OCI-LY7 (cell line): ENCODE results near the gene KRT33A. TPM values are rescaled to one million over a fixed set of nuclear protein-coding genes. Genes with fewer than 3 reads are reported as not detected.

Experiments used
- BruUV-seq: library from RNA; stranded (reverse); fragments of 400-500 nt; replicated peaks from 2 replicates; lab custom pipeline; 2021; lab: Mats Ljungman, UMichigan
- CTCF ChIA-PET: fragments of 300-600 bp; sonication (Branson Sonifier 250); formaldehyde crosslinking; loops from one replicate; lab custom pipeline; 2022; ENCODE audit warnings: antibody characterized with exemption; ENCODE audit not compliant: unreplicated experiment; lab: Charles Lee
- POLR2A ChIA-PET: fragments of 300-600 bp; sonication (Branson Sonifier 250); formaldehyde crosslinking; loops from one replicate; lab custom pipeline; 2022; ENCODE audit warnings: antibody characterized with exemption; lab: Charles Lee
- DNase-seq: peaks from one replicate; pipeline ENCODE4 v3.0.0-alpha.2; 2015; ENCODE audit warnings: low spot score
- H2AFZ ChIP-seq: fragments of 200-600 bp; sonication (generic), shearing (Covaris generic); 2 replicates; pipeline ENCODE4 v1.6.1; 2014; ENCODE audit warnings: mild to moderate bottlenecking, antibody characterized with exemption, low read length, moderate library complexity
- H3K27ac ChIP-seq: fragments of 200-600 bp; sonication (generic); 2 replicates; pipeline ENCODE4 v1.5.1; 2014; ENCODE audit warnings: mixed run types, low read depth, mild to moderate bottlenecking, moderate library complexity, low read length, inconsistent platforms; ENCODE audit not compliant: poor library complexity, severe bottlenecking
- H3K36me3 ChIP-seq: fragments of 200-600 bp; sonication (generic); 2 replicates; pipeline ENCODE4 v1.6.1; 2014; ENCODE audit warnings: mild to moderate bottlenecking, antibody characterized with exemption, low read length, moderate library complexity, mixed read lengths; ENCODE audit not compliant: insufficient read depth
- H3K4me1 ChIP-seq: fragments of 200-600 bp; sonication (generic); 2 replicates; pipeline ENCODE4 v1.5.1; 2014; ENCODE audit warnings: mild to moderate bottlenecking, low read length; ENCODE audit not compliant: insufficient read depth, poor library complexity, severe bottlenecking
- H3K4me2 ChIP-seq: fragments of 200-600 bp; sonication (generic); 2 replicates; pipeline ENCODE4 v1.6.1; 2014; ENCODE audit warnings: mild to moderate bottlenecking, low read length
- H3K4me3 ChIP-seq: fragments of 200-600 bp; sonication (generic); 2 replicates; pipeline ENCODE4 v1.5.1; 2014; ENCODE audit warnings: mild to moderate bottlenecking, low read depth, low read length; ENCODE audit not compliant: poor library complexity, severe bottlenecking
- H3K79me2 ChIP-seq: fragments of 200-600 bp; sonication (generic); 2 replicates; pipeline ENCODE4 v1.6.1; 2016; ENCODE audit warnings: low read depth, mild to moderate bottlenecking, low read length, moderate library complexity, mixed read lengths; ENCODE audit not compliant: insufficient read depth
- H3K9me2 ChIP-seq: fragments of 200-600 bp; sonication (generic); 2 replicates; pipeline ENCODE4 v1.6.1; 2016; ENCODE audit warnings: mild to moderate bottlenecking, low read length, mixed read lengths; ENCODE audit not compliant: insufficient read depth
- H3K9me3 ChIP-seq: fragments of 200-600 bp; sonication (generic); 2 replicates; pipeline ENCODE4 v1.6.1; 2014; ENCODE audit warnings: mild to moderate bottlenecking, mixed run types, low read length, mixed read lengths
- H4K20me1 ChIP-seq: fragments of 200-600 bp; sonication (generic); 2 replicates; pipeline ENCODE4 v1.6.1; 2014; ENCODE audit warnings: mild to moderate bottlenecking, antibody characterized with exemption, low read length, moderate library complexity, mixed read lengths; ENCODE audit not compliant: insufficient read depth
- EZH2phosphoT487 ChIP-seq: fragments of 200-600 bp; sonication (generic); IDR thresholded peaks from 2 replicates; pipeline ENCODE4 v1.6.1; 2018; ENCODE audit warnings: low read depth, borderline replicate concordance, mild to moderate bottlenecking, mixed run types, antibody characterized with exemption, low read length, moderate library complexity, mixed read lengths
- intact Hi-C: fragments of 100-400 bp; cut with micrococcal nuclease; formaldehyde crosslinking; loops from one replicate; pipeline ENCODE4 v1.10.0; 2022; ENCODE audit not compliant: unreplicated experiment
- total RNA-seq, 2 experiments: library from RNA; depleted of rRNA in 1 of 2; stranded (reverse); fragments of >200 nt in 1 of 2; shearing (Covaris generic) in 1 of 2; gene quantifications; 2 replicates each; pipeline ENCODE4 v1.2.3, GENCODE V29; 2014 to 2022
- TF ChIP-seq, protein P1 (sequence below): fragments of 200-600 bp; sonication (generic); conservative IDR thresholded peaks from 2 replicates; pipeline ENCODE4 v1.5.1; 2014; ENCODE audit warnings: mild to moderate bottlenecking, antibody characterized with exemption, low read length, moderate library complexity, mixed read lengths

Gene KRT33A
- total RNA-seq, 2 experiments from 2014 or later = not detected

DNA sequence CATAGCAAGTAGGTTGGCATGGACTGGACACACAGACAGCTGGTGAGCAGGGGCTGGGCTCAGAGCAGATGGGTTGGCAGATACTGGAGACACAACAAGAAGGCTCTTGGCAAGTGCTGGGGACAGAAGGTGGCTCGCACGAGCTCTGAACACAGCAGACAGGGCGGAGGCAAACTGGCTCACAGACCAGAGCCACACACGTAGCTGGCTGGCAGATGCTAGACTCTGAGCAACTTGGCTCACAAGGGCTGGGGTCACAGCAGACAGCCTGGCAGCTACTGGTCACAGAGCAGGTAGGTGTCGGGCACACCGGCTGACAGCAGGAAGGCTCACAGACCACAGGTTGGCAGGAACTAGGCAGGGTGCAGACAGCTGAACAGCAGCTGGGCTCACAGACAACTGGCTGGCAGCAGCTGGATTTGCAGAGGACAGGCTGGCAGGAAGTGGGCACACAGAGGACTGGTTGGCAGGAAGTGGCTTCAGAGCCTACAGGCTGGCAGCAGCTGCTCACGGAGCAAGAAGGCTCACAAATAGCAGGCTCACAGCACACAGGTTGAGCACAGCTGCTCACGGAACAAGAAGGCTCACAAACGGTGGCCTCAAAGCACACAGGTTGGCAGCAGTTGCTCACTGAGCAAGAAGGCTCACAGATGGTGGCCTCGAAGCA is 42.2 kb downstream of the KRT33A start:
- Histone ChIP-seq H3K9me2 (no peaks in the 10 kb centered on the region), H3K4me1 (peaks cover 10% of the 10 kb centered on the region), H3K36me3 (no peaks in the 10 kb centered on the region), H3K79me2 (no peaks in the 10 kb centered on the region), H3K4me3 (no peak overlapping the region), H4K20me1 (no peaks in the 10 kb centered on the region), H3K9me3 (no peaks in the 10 kb centered on the region), H3K4me2 (peak overlapping the region; percentile 37; the same call in 1 of the 2 replicates), H3K27ac (no peak overlapping the region), H2AFZ (no peak overlapping the region)
- TF ChIP-seq, protein P1, sequence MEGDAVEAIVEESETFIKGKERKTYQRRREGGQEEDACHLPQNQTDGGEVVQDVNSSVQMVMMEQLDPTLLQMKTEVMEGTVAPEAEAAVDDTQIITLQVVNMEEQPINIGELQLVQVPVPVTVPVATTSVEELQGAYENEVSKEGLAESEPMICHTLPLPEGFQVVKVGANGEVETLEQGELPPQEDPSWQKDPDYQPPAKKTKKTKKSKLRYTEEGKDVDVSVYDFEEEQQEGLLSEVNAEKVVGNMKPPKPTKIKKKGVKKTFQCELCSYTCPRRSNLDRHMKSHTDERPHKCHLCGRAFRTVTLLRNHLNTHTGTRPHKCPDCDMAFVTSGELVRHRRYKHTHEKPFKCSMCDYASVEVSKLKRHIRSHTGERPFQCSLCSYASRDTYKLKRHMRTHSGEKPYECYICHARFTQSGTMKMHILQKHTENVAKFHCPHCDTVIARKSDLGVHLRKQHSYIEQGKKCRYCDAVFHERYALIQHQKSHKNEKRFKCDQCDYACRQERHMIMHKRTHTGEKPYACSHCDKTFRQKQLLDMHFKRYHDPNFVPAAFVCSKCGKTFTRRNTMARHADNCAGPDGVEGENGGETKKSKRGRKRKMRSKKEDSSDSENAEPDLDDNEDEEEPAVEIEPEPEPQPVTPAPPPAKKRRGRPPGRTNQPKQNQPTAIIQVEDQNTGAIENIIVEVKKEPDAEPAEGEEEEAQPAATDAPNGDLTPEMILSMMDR = no peak
- no peak for TF ChIP-seq EZH2phosphoT487
- intact Hi-C loops = loop anchor here (5.0 kb wide), 1 partner anchor 186 kb away; the partner anchor contains the start of gene KRTAP4-12
- no TSS peak for BruUV-seq
- POLR2A ChIA-PET = interaction anchor here (0.6 kb wide), 1 partner anchor 95 kb away, joined by 3 read pairs; no protein-coding TSS in a partner anchor
- CTCF ChIA-PET = no interaction called here
- DNase-seq = peak; percentile 55

DNA sequence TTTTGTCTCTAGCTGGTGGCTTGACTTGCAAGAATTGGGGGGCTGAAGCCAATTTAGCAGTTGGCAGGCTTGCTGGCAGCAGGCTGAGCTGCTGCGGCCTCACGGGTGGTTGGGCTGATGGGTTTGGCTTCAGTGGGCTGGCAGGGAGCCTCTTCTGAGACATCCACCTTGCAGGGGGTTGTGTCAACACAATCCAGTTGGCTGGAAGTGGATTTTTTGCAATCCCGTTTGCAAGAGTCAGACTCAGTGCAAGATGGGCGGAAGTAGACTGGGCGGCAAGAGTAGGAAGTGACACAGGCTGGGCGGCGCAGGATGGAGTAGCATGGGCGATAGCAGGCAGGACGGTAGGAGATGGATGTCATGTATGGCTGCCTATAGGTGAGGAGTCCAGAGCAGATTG is 43.0 kb downstream of the KRT33A start:
- H2AFZ ChIP-seq = no peak overlapping the region
- H3K9me2 ChIP-seq = no peaks in the 10 kb centered on the region
- ChIA-PET POLR2A (no interaction called here), CTCF (interaction anchor here (0.6 kb wide), 1 partner anchor 110 kb away, joined by 3 read pairs; no protein-coding TSS in a partner anchor)
- no peaks in the 10 kb centered on the region for H3K9me3 ChIP-seq
- H3K4me3 ChIP-seq = no peak overlapping the region
- intact Hi-C loops = loop anchor here (5.0 kb wide), 1 partner anchor 185 kb away; the partner anchor contains the start of gene KRTAP4-12
- BruUV-seq = no TSS peak
- H3K4me1 ChIP-seq = peaks cover 10% of the 10 kb centered on the region
- TF ChIP-seq, protein P1 = no peak
- no peak for TF ChIP-seq EZH2phosphoT487
- H4K20me1 ChIP-seq = no peaks in the 10 kb centered on the region
- no peak for DNase-seq
- no peaks in the 10 kb centered on the region for H3K36me3 ChIP-seq
- H3K79me2 ChIP-seq = no peaks in the 10 kb centered on the region
- H3K4me2 ChIP-seq = no peak overlapping the region
- H3K27ac ChIP-seq = no peak overlapping the region

DNA sequence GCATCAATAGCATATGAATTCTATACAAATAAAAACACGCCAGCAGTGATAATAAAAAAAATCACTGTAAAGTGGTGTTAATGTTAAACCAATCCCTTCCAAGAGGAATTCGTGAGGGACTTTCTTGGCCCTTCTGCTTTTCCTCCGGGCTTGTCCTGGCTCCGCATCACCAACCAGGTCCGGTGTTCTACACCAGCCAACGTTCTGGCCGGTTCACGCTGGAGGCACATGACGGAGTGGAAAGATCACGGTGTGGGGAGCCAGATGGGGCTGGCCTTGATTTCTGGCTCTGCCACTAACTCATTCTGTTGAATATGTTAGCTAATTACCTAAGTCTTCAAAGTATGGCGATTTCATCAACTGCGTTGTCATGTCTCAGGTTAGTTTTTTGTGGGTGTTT is 46.5 kb downstream of the KRT33A start:
- DNase-seq = no peak
- H3K79me2 ChIP-seq = no peaks in the 10 kb centered on the region
- H2AFZ ChIP-seq = no peak overlapping the region
- peaks cover 8% of the 10 kb centered on the region for H3K4me1 ChIP-seq
- no peak overlapping the region for H3K27ac ChIP-seq
- no TSS peak for BruUV-seq
- POLR2A ChIA-PET = no interaction called here
- intact Hi-C loops = no loop called here
- CTCF ChIA-PET = no interaction called here
- H3K36me3 ChIP-seq = no peaks in the 10 kb centered on the region
- no peaks in the 10 kb centered on the region for H3K9me3 ChIP-seq
- no peak overlapping the region for H3K4me2 ChIP-seq
- H4K20me1 ChIP-seq = no peaks in the 10 kb centered on the region
- H3K9me2 ChIP-seq = no peaks in the 10 kb centered on the region
- H3K4me3 ChIP-seq = no peak overlapping the region
- TF ChIP-seq EZH2phosphoT487 = no peak
- TF ChIP-seq, protein P1 = no peak
